Peyer's patch (tissue), 4 donors: ENCODE measurements around the gene SYNRG.

Experiments used
- CTCF ChIP-seq, 6 experiments: fragments of 450-650 bp in 4 of 6; fragments of 200-600 bp in 2 of 6; sonication (generic) in 1 of 6; IDR thresholded peaks; one replicate each; pipeline ENCODE4 v1.5.1; 2017 to 2019; ENCODE audit warnings: antibody characterized with exemption in 6 of 6, mild to moderate bottlenecking in 3 of 6, moderate library complexity in 1 of 6
- POLR2A ChIP-seq, 2 donors: fragments of 450-650 bp; IDR thresholded peaks; one replicate each; pipeline ENCODE4 v1.5.1; 2017; ENCODE audit warnings: antibody characterized with exemption in 2 of 2, mild to moderate bottlenecking in 2 of 2, moderate library complexity in 2 of 2

GRCh38 chr17:37492167-37492566 is 117.1 kb downstream of the SYNRG start:
- TF ChIP-seq CTCF (IDR thresholded peaks at IDR 0.05) (no peak), POLR2A (IDR thresholded peaks at IDR 0.05) (no peak)
